Measurements from ENCODE around the gene SLIT3.

DNA sequence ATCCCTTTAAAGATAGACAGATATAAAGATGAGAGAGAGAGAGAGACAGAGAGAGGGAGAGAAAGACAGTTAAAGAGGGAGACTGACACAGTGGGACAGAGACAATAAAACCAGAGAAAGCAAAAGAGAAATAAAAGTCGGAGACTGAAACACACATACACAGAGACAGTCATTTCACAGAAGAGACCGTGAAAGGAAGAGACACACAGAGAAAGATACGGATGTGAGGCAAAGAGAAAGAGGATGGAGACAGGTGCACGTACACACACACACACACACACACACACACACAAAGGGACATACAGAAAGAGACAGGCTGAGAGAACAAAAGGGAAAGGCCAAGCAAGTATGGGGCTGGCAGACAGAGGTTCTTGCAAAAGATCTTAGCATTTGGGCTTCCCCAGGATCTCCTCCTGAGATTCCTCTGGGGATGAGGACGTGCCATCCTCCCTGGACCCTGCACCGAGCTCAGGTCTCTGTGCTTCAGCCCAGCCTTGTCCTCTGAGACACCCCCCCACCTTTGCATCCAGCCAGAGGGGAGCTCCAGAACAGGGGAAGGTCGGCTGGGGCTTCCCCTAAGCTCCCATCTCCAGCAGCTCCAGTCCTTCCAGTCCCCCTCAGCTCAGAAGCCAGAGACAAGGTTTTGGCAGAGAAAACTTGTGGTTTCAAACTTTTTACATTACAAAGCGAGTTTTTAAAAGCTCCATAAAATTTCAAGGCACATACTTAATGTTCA lies 403.4 kb downstream of the SLIT3 start:
- TF ChIP-seq, protein P1, sequence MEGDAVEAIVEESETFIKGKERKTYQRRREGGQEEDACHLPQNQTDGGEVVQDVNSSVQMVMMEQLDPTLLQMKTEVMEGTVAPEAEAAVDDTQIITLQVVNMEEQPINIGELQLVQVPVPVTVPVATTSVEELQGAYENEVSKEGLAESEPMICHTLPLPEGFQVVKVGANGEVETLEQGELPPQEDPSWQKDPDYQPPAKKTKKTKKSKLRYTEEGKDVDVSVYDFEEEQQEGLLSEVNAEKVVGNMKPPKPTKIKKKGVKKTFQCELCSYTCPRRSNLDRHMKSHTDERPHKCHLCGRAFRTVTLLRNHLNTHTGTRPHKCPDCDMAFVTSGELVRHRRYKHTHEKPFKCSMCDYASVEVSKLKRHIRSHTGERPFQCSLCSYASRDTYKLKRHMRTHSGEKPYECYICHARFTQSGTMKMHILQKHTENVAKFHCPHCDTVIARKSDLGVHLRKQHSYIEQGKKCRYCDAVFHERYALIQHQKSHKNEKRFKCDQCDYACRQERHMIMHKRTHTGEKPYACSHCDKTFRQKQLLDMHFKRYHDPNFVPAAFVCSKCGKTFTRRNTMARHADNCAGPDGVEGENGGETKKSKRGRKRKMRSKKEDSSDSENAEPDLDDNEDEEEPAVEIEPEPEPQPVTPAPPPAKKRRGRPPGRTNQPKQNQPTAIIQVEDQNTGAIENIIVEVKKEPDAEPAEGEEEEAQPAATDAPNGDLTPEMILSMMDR (IDR thresholded peaks at IDR 0.05): no peak
- no peak for TF ChIP-seq POLR2A (IDR thresholded peaks at IDR 0.05)
